Activated CD8-positive, alpha-beta memory T cell treated with anti-CD3 and anti-CD28 coated beads, Interleukin-2, amount 50 U/mL, for 4 hours (primary cell): ENCODE data around the gene KAZN.

ENCODE experiments used
- DNase-seq: peaks from one replicate; pipeline ENCODE4 v3.0.0-alpha.2; 2020

The KAZN gene

DNA sequence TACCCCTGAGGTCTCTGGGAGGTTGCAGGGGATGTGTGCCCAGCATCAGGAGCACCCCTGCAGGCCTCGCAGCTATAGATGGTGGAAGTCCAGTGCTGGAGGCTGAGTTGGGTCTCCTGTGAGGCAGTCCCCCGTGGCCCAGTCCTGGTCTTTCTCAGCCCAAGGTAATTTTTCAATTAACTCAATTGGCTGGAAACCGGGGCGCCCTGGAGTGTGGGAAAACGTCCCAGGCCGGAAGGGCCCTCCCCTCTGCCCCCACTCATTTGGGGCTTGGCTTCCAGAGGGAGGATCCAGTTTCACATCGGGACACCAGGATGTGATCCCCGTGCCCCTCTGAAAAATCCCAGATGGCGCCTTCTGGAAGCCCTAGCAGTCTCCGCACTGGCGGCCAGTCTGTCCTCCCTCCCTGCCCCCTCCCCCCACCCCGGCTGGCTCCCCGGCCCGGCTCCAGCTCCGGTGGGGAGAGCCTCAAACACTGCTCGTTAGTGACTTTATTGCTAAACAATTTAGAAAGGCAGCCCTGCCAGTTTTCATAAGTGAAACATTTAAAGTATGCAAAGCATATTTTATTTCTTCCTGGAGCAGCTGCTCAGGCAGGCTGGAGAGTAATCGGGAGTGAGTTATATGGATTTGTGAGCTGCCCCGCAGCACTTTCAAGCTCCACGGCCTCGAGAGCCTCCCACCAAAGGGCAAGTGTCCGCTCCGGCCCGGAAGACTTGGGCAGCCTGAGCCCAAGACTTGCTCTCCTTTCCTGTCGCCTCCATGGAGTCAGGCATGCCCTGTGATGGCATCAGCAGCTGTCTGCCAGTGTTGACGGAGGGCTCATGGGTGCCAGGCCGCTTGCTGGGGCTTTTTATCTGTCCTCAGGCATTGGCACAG is 346.9 kb downstream of the KAZN start:
- no peak for DNase-seq

- DNase-seq: no peak
Observed at GRCh38 chr1:14946011-14946359, 347.5 kb downstream of the KAZN start.

DNA sequence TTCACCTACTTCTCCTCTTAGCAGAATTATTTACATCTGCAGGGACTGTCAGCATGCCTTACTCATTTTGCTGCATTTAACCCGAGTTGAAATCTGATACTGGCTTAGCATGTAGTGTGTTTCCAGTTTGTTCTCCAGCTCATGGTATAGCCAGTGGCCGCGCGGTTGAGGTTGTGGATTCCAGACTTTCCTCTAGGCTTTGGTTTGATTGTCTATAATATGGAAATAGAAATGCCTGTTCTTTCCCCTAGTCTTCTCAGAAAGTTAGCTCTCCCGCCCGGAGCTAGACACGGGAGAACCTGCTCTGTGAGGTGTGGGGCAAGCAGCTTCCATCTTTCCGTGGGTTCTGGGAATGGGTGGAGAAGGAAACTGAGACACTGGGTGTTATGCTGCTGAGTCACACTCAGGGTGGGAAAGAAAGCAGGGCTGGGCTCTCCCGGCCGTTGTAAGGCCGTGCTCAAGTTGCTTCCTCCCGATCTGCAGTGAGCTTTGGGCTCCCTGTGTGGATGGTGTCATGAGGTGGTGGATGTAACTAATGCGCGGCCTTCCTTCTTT is 348.3 kb downstream of the KAZN start:
- DNase-seq: no peak

- DNase-seq: no peak
Observed at GRCh38 chr1:14947421-14947820, 348.9 kb downstream of the KAZN start.

GRCh38 chr1:14948112-14948652 is 349.7 kb downstream of the KAZN start:
- DNase-seq: no peak

DNA sequence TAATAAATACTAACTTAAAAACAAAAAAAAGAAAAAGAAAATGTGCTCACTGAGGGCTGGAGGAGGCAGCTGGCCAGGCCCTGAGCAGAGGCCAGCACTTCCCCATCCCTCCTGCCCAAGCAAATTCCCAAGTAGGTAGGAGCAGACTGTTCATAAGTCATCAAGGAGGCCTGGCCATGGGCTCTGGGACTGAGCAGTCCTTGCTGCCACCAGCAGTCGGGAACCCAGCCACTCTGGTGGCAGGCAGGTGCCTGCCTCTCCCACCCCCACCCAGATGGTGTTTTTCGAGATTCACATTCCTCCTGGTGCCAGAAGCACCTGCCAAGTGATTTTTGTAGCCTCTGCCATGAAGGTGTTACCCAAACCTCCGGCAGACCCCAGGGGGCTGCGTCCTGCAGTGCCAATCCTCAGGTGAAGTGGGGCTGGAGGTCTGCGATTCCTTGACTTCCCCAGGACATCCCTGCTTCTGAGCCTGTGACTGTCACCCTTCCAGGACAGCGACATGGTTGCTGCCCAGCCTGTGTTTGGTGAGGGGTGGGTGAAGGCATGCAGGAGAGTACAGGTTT is 350.9 kb downstream of the KAZN start:
- no peak for DNase-seq

- no peak for DNase-seq
Observed at GRCh38 chr1:14949836-14950713, 351.6 kb downstream of the KAZN start.

- no peak for DNase-seq
Observed at GRCh38 chr1:14951766-14952165, 353.3 kb downstream of the KAZN start.

DNA sequence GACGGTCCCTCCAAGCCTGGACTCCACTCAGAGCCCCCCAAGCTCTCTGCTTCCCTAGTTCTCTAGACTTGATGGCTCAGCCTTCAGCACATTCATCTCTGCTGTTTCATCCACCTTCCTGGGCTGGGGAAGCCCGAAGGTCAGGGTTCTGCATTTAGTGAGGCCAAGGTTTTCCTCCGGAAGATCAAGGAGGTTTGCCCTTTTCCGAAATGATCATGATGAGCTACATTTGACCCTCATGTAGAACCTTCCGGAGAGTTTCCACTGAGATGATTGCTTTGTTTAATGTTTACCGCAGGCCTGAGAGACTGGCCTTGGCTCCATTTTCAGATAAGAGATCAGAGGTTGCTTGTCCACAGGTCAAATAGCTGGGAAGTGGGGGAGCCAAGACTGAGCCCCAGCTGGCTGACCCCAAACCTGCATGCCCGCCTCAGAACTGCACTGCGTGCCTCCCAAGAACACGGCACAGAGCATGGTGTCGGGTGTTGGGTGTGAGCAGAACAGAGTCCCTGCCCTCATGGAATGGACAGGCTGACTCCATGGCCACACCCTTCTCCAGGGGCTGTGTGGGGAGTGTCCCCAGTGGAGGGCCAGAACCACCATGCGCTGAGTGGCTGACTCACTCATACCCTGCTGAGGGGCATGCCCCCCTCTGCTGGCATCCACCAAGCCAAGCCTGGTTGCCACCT is 354.3 kb downstream of the KAZN start:
- DNase-seq: no peak

DNA sequence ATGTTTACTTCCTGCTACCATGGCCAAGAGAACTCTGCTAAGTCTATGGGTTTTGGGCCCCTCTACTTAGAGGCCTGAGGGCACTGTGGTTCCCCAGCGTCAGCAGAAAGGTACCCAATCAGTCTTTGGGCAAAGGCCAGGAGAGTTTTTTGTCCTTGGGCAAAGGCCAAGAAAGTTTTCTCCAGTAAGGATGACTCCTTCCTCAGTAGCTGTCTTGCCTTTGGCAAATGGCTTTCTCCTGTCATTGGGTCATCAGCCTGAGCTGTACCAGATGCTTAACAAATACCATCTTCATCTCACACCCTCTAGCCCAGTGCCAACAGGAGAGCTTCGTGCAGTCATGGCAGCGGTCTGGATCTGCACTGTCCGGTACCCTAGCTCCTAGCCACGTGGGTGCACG is 355.7 kb downstream of the KAZN start:
- DNase-seq: no peak

DNA sequence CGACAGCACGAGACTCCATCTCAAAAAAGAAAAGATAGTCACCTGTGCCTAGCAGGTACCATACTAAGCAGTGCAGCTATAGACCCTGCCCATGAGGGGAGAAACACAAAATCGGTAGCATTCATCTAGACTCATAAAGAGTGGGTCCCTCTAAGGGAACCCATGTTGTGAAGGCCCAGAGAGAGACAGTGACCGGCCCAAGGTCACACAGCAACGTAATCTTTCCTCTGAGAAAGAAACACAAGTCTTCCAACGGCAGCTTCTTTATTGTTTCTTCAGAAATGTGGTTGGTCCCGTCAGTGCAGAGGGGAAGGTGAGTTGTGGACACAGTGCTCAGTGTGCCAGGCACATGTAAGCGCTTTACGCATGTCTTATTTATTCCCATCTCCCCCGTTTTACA is 356.4 kb downstream of the KAZN start:
- no peak for DNase-seq

DNA sequence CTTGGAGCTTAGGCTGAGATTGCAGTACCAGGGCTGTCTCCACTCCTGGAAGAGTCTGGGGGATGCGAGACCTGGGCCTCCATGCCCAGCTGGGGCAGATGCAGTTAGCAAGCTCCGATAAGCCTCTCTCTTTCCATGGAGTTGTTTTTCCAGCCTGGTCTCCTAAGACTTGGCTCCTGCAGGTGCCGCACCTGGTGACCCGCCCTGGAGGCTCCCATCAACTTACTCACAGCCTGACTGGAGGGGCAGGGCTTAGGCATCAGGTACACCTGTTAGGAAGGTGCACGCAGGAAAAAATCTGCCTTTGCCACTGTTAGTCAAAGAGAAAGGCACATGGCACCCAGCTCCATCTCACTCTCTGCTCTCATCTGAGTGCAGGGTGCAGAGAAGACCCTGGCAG is 356.9 kb downstream of the KAZN start:
- DNase-seq: no peak

- DNase-seq: no peak
Observed at GRCh38 chr1:14955976-14956375, 357.5 kb downstream of the KAZN start.

- no peak for DNase-seq
Observed at GRCh38 chr1:14956579-14957195, 358.2 kb downstream of the KAZN start.

DNA sequence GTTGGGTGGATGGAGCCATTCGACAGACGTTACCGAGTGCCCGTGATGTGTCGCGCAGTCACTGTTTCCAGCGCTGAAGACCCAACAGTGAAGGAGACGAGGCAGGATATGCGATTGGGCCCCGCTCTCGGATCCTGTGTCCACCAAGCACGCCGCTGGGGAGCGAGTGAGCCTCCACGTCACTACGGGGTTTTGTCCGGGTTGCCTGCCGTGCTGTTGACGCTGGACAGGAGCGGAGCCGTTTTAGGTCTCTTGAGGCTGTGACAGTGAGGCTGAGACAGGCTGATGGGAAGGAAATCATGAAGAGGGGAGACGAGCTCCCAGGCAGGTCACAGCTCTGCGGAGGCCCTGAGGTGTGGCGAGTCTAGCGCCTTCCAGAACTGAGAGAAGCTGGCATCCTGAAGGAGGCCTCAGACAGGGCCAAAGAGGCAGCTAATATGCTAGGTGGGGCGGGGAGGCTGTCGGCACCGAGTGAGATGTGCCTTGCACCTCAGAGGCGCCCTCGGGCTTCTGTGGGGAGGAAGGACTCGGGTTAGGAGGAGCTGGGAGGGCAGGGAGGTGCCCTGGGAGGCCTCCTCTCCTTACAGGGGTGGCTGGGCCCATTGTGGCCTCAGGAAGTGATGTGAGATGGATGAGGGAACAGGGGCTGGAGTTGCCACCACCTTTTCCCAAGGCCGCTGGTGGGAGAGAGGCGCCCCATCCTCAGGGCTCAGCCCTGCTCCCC is 359.1 kb downstream of the KAZN start:
- no peak for DNase-seq

DNA sequence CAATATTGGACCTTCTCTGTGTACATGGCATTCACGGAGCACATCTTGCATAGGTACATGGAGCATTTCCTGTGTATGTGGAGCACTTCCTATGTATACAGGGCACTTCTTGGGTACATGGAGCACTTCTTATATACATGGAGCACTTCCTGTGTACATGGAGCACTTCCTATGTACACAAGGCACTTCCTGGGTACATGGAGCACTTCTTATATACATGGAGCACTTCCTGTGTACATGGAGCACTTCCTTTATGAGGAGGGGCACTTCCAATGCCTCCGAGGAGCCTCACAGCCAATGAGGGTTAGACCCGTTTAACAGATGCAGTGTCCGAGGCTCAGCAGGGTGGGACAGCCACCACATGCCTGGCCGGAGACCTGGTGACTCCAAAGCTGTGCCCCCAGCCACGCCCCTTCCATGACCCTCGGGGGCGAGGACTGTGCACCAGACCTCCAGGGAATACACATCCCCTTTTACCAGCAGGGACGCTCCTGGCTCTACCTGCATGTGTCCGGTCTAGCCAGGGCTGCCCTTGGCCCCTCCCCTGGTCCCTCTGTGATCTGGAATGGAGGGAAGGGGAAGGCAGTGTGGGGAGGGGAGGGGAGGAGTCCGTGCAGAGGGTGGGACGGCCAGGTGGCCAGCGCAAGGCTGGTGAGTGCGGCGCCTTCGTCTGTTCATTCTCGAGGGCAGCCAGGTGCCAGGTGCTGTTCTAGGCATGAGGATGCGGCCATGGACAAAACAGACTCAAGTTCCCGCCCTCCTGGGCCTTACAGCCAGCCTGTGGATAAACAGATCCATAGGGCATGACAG is 360.0 kb downstream of the KAZN start:
- DNase-seq: no peak

GRCh38 chr1:14959059-14959694 is 360.7 kb downstream of the KAZN start:
- DNase-seq: no peak

GRCh38 chr1:14961661-14962267 is 363.3 kb downstream of the KAZN start:
- DNase-seq: no peak

DNA sequence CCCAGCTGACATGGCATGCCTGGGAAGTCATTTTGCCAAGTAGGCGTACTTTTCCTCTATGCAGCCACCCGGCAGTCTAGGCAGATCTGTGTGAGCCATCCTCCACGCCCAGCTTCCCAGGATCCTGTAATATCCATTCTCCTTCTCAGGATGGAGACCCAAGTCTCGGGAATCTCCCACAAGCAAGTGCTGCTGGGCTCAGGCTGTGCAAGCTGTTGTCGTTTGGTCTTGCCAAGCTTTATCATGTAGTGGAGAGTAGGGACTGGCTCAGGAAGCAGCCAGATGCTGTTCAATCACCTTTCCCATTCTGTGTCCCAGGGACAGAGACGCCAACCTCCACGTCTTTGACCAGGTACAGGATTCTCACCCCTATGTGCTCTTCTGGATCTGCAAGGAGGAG is 363.9 kb downstream of the KAZN start:
- DNase-seq: no peak
